Left lung (tissue), 10 donors: ENCODE data around the gene ADAP1. TPM values are rescaled to one million over a fixed set of nuclear protein-coding genes. Genes with fewer than 3 reads are reported as not detected.

Experiments used
- ATAC-seq: fragments of 200-7000 bp; cut with Tn5 transposase; one replicate; pipeline ENCODE4 v1.9.1; 2020; ENCODE audit warnings: moderate library complexity
- DNase-seq, 4 donors: peaks; one replicate each; pipeline ENCODE4 v3.0.0-alpha.2; 2013 to 2020
- H3K27ac ChIP-seq, 2 donors: fragments of 200-600 bp; sonication (generic) in 1 of 2; one replicate each; pipeline versions ENCODE4 v1.5.0 to v1.8.0; 2020 to 2021
- H3K27me3 ChIP-seq, 2 donors: fragments of 200-600 bp; sonication (generic) in 1 of 2; one replicate each; pipeline versions ENCODE4 v1.5.0 to v1.8.0; 2020 to 2021
- H3K36me3 ChIP-seq, 2 donors: fragments of 200-600 bp; sonication (generic) in 1 of 2; one replicate each; pipeline versions ENCODE4 v1.5.0 to v1.8.0; 2020 to 2021
- H3K4me1 ChIP-seq, 2 donors: fragments of 200-600 bp; one replicate each; pipeline ENCODE4 v1.8.0; 2021
- H3K4me3 ChIP-seq, 2 donors: fragments of 200-600 bp; sonication (generic) in 1 of 2; one replicate each; pipeline versions ENCODE4 v1.5.0 to v1.8.0; 2020 to 2021; ENCODE audit warnings: mild to moderate bottlenecking in 1 of 2
- H3K9me3 ChIP-seq, 2 donors: fragments of 200-600 bp; sonication (generic) in 1 of 2; one replicate each; pipeline versions ENCODE4 v1.5.0 to v1.8.0; 2020 to 2021
- intact Hi-C, 2 donors: fragments of 100-400 bp; cut with DNase I; formaldehyde crosslinking; loops; one replicate each; pipeline versions ENCODE4 v1.11.2 to v1.14.2; 2022
- polyA plus RNA-seq, 6 donors: library from polyadenylated mRNA; unstranded; fragments of 120-200 nt; gene quantifications; one replicate each; pipeline ENCODE4 v1.2.1, GENCODE V29; 2013; ENCODE audit not compliant: insufficient read length in 6 of 6
- total RNA-seq, 2 donors: library from RNA; stranded (reverse); fragmentation: NEBNext Ultra II Directional; extraction: Animal tissue kit (Norgen Biotek cat#: 25700); gene quantifications; one replicate each; pipeline ENCODE4 v1.2.1, GENCODE V29; 2021
- TF ChIP-seq, protein P1 (sequence below), 2 donors: fragments of 200-600 bp; sonication (generic) in 1 of 2; IDR thresholded peaks; one replicate each; pipeline versions ENCODE4 v1.5.0 to v1.8.0; 2021; ENCODE audit warnings: antibody characterized with exemption in 2 of 2
- donor health status: DM: no; HTN: yes; CAD: no.
- donor health status: DM: no; HTN: no; CAD: no.

Gene ADAP1
- total and polyA plus RNA-seq, 8 donors: 5.1 to 35.1 (median 8.5) TPM

DNA sequence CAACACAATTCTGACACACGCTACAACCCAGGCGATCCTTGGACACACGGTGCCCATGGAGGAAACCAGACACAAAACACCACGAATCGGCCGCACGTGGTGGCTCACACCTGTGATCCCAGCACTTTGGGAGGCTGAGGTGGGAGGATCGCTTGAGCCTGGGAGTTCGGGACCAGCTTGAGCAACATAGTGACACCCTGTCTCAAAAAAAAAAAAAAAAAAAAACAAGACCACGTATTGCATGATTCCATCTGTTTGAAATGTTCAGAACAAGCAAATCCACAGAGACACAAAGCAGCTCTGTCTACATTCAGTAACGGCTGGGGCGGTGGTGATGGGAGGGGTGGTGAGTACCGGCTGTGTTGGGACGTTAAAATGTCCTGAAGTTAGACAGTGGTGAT, 25.2 kb downstream of the ADAP1 start:
- intact Hi-C loops: no loop called here
- no peak overlapping the region for H3K27ac ChIP-seq

DNA sequence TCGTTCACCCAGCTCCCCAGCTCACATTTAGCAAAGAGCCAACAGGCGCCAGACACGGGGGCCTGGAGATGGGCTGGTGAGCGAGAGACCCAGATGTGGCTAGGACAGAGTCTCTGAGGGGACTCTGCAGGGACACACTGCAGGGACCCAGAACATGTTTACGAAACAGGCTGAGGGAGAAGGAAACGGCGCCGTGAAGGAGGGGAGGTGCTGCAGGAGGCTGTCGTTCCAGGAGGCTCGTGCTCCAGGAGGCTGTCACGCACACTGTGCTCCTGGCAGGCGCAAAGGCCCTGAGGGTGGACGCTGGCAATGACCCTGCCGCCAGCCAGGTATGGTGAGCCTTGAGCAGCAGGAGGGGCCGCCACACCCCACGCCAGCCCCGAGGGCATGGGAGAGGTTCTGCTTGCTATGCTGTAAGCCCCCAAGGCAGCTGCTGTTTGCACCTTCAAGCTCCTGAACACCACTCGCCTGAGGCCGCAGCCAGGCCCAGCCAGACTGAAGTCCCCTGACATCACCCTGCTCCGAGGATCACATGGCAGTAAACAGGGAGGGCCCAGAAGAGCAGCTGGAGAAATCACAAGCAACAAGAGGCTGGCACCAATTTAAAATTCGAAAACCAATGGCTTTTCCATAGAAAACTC, 27.3 kb downstream of the ADAP1 start:
- TF ChIP-seq, protein P1, sequence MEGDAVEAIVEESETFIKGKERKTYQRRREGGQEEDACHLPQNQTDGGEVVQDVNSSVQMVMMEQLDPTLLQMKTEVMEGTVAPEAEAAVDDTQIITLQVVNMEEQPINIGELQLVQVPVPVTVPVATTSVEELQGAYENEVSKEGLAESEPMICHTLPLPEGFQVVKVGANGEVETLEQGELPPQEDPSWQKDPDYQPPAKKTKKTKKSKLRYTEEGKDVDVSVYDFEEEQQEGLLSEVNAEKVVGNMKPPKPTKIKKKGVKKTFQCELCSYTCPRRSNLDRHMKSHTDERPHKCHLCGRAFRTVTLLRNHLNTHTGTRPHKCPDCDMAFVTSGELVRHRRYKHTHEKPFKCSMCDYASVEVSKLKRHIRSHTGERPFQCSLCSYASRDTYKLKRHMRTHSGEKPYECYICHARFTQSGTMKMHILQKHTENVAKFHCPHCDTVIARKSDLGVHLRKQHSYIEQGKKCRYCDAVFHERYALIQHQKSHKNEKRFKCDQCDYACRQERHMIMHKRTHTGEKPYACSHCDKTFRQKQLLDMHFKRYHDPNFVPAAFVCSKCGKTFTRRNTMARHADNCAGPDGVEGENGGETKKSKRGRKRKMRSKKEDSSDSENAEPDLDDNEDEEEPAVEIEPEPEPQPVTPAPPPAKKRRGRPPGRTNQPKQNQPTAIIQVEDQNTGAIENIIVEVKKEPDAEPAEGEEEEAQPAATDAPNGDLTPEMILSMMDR (IDR thresholded peaks at IDR 0.05): no peak
- H3K27ac ChIP-seq: no peak overlapping the region
- peak in 2 of 4 donors; percentile 27 to 68 for DNase-seq

More for the DNA sequence above, 25.2 kb downstream of the ADAP1 start:
- Histone ChIP-seq H3K9me3 (no peaks in the 10 kb centered on the region), H3K4me1 (peaks cover 0 to 52% of the 10 kb centered on the region in 2 donors), H3K36me3 (peaks cover 0 to 6% of the 10 kb centered on the region in 2 donors), H3K4me3 (no peak overlapping the region), H3K27me3 (no peaks in the 10 kb centered on the region)
- DNase-seq (peak in 2 of 4 donors; percentile 24 to 37), ATAC-seq (no peak)
- TF ChIP-seq, protein P1 (IDR thresholded peaks at IDR 0.05): no peak

DNA sequence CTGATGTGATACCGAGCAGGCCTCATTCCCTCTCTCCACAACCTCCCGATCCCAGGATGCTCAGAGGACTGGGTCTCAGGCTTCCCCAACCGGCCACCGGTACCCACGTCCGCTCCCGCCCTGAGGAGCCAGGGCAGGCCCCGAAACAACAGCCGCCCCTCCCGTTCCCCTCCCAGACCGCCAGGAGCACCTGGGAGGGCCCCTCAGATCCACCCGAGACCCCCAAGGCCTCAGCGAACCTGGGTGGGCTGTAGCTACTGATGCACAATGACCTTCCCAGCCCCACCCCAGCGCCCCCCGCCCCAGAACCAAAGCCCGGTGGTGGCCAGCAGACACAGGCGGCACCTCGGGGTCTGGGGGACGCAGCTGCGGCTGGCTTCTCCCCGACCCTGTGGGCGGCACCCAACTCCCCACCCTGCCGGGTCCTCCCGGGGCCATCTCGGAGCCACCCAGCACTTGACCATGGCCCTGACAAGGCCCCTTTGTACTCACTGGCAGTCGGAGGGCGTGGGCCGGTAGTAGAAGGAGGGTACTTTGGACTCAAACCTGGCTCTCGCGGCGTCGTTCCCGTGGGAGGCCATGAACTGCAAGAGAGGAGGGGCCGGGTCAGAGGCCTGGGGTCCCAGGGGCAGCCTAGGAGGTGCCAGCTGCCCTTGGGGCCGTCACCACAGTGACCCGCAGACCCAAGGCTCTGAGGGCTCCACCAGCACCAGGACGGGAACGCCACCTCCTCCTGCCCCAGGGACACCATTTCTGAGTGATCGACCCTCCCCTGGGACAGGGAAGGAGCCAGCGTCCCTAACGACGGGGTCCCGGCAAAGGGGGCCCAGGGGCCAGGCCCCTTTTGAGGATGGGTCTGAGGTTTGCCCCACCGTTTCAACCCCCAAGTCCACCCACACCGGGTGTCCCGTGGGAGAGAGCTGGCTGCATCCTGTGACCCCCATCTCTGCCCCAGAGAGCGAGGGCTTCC, 28.1 kb downstream of the ADAP1 start:
- Histone ChIP-seq H3K27ac (no peak overlapping the region), H3K36me3 (peaks cover 0 to 5% of the 10 kb centered on the region in 2 donors), H3K4me3 (no peak overlapping the region), H3K9me3 (no peaks in the 10 kb centered on the region), H3K27me3 (peaks cover 0 to 9% of the 10 kb centered on the region in 2 donors), H3K4me1 (peaks cover 0 to 68% of the 10 kb centered on the region in 2 donors)
- intact Hi-C loops: no loop called here
- TF ChIP-seq, protein P1 (IDR thresholded peaks at IDR 0.05): no peak
- ATAC-seq (no peak), DNase-seq (peak in 2 of 4 donors; percentile 28 to 69)

More for the DNA sequence above, 27.3 kb downstream of the ADAP1 start:
- peaks cover 0 to 3% of the 10 kb centered on the region in 2 donors for H3K27me3 ChIP-seq
- no peak for ATAC-seq
- intact Hi-C loops: no loop called here
- no peak overlapping the region for H3K4me3 ChIP-seq
- H3K4me1 ChIP-seq: peaks cover 0 to 69% of the 10 kb centered on the region in 2 donors
- peaks cover 0 to 5% of the 10 kb centered on the region in 2 donors for H3K36me3 ChIP-seq
- no peaks in the 10 kb centered on the region for H3K9me3 ChIP-seq

DNA sequence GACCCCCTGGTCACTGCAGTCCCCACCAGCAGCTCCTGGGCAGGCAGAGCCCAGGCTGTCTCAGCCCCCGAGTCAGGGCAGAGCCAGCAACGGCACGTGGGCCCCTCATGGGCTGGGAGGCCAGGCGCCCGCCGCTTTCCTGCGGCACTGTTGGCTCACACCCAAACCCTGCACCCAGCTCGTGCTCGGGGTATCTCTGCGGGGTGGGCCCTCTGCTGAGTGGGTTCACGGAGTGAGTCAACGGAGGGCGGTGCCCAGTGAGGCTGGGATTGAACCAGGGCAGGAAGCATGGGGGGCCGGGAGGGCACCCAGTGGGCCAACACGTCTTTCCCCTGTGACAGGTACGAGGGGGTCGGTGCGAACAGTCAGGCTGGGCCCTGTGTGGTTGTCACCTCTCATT, 28.9 kb downstream of the ADAP1 start:
- TF ChIP-seq, protein P1 (IDR thresholded peaks at IDR 0.05): no peak
- ATAC-seq (no peak), DNase-seq (peak in 3 of 4 donors; percentile 37 to 80 (median 45))
- no peak overlapping the region for H3K27ac ChIP-seq
- peaks cover 0 to 60% of the 10 kb centered on the region in 2 donors for H3K4me1 ChIP-seq
- peaks cover 0 to 9% of the 10 kb centered on the region in 2 donors for H3K27me3 ChIP-seq
- H3K36me3 ChIP-seq: peaks cover 0 to 5% of the 10 kb centered on the region in 2 donors
- H3K9me3 ChIP-seq: no peaks in the 10 kb centered on the region
- H3K4me3 ChIP-seq: no peak overlapping the region
- intact Hi-C loops: no loop called here
